IMR-90 (cell line): Measurements from ENCODE around the gene TERC. TPM values are rescaled to one million over a fixed set of nuclear protein-coding genes. Genes with fewer than 3 reads are reported as not detected.

Experiments
- ATAC-seq: fragments of 200-7000 bp; cut with Tn5 transposase; 2 replicates; pipeline ENCODE4 v1.9.1; 2020; ENCODE audit warnings: low read depth, mild to moderate bottlenecking, moderate library complexity
- BruUV-seq: library from RNA; stranded (reverse); fragments of 400-500 nt; replicated peaks from 2 replicates; lab custom pipeline; 2021; lab: Mats Ljungman, UMichigan
- CTCF ChIA-PET: fragments of 300-600 bp; formaldehyde crosslinking; extraction: SDS; loops from one replicate; lab custom pipeline; 2021; ENCODE audit warnings: antibody characterized with exemption; lab: Yijun Ruan, JAX
- POLR2A ChIA-PET: fragments of 300-600 bp; sonication (Branson Sonifier 250); formaldehyde crosslinking; loops from one replicate; lab custom pipeline; 2022; ENCODE audit warnings: antibody characterized with exemption; ENCODE audit not compliant: unreplicated experiment; lab: Charles Lee
- DNase-seq: peaks from one replicate; pipeline ENCODE4 v3.0.0; 2013
- H2AFZ ChIP-seq: replicated peaks from 2 replicates; pipeline ENCODE3; 2013; ENCODE audit warnings: low read length, mild to moderate bottlenecking; ENCODE audit not compliant: poor library complexity
- H2AK5ac ChIP-seq: 2 replicates; pipeline ENCODE4 v1.6.1; 2013; ENCODE audit warnings: low read depth, low read length, inconsistent platforms
- H2AK9ac ChIP-seq: replicated peaks from 2 replicates; pipeline ENCODE3; 2013; ENCODE audit warnings: mild to moderate bottlenecking, low read depth, low read length, moderate library complexity; ENCODE audit not compliant: poor library complexity
- H2BK120ac ChIP-seq: 2 replicates; pipeline ENCODE4 v1.6.1; 2013; ENCODE audit warnings: low read depth, low read length, inconsistent platforms
- H2BK15ac ChIP-seq: 3 replicates; pipeline ENCODE4 v1.6.1; 2013; ENCODE audit warnings: low read depth, low read length, inconsistent platforms
- H2BK20ac ChIP-seq: 2 replicates; pipeline ENCODE4 v1.6.1; 2013; ENCODE audit warnings: low read depth, mild to moderate bottlenecking, inconsistent platforms, low read length, moderate library complexity
- H2BK5ac ChIP-seq: 2 replicates; pipeline ENCODE4 v1.6.1; 2013; ENCODE audit warnings: mild to moderate bottlenecking, low read depth, low read length, inconsistent platforms; ENCODE audit not compliant: poor library complexity, severe bottlenecking
- H3K14ac ChIP-seq: replicated peaks from 2 replicates; pipeline ENCODE4 v1.6.1; 2013; ENCODE audit warnings: low read depth, low read length, inconsistent platforms
- H3K18ac ChIP-seq: 2 replicates; pipeline ENCODE4 v1.6.1; 2013; ENCODE audit warnings: low read depth, low read length, control low read depth
- H3K23ac ChIP-seq: 2 replicates; pipeline ENCODE4 v1.6.1; 2013; ENCODE audit warnings: low read depth, low read length, inconsistent platforms
- H3K27ac ChIP-seq: 2 replicates; pipeline ENCODE4 v1.5.1; 2013; ENCODE audit warnings: mild to moderate bottlenecking, control low read depth, low read length; ENCODE audit not compliant: insufficient read depth
- H3K27me3 ChIP-seq: 2 replicates; pipeline ENCODE4 v1.6.1; 2013; ENCODE audit warnings: low read length; ENCODE audit not compliant: control insufficient read depth, insufficient read depth
- H3K36me3 ChIP-seq: 2 replicates; pipeline ENCODE4 v1.6.1; 2013; ENCODE audit warnings: low read length, mixed read lengths; ENCODE audit not compliant: control insufficient read depth, insufficient read depth
- H3K4ac ChIP-seq: 2 replicates; pipeline ENCODE4 v1.6.1; 2013; ENCODE audit warnings: low read depth, low read length, inconsistent platforms
- H3K4me1 ChIP-seq: 2 replicates; pipeline ENCODE4 v1.6.1; 2013; ENCODE audit warnings: low read length, mixed read lengths; ENCODE audit not compliant: control insufficient read depth, insufficient read depth
- H3K4me2 ChIP-seq: 2 replicates; pipeline ENCODE4 v1.6.1; 2013; ENCODE audit warnings: low read depth, mild to moderate bottlenecking, control low read depth, low read length, moderate library complexity
- H3K4me3 ChIP-seq: 2 replicates; pipeline ENCODE4 v1.5.1; 2013; ENCODE audit warnings: low read depth, mild to moderate bottlenecking, control low read depth, low read length, moderate library complexity; ENCODE audit not compliant: insufficient read depth
- H3K56ac ChIP-seq: 2 replicates; pipeline ENCODE4 v1.6.1; 2013; ENCODE audit warnings: low read length, inconsistent platforms; ENCODE audit not compliant: insufficient read depth; ENCODE audit errors: extremely low read depth
- H3K79me1 ChIP-seq, 2 experiments: 2 replicates each; pipeline ENCODE4 v1.6.1; 2013; ENCODE audit warnings: low read length in 2 of 2, inconsistent platforms in 1 of 2, low read depth in 1 of 2
- H3K9ac ChIP-seq: 2 replicates; pipeline ENCODE4 v1.6.1; 2013; ENCODE audit warnings: low read depth, low read length, control low read depth
- H3K9me1 ChIP-seq: 2 replicates; pipeline ENCODE4 v1.6.1; 2013; ENCODE audit warnings: low read length, inconsistent platforms; ENCODE audit not compliant: insufficient read depth
- H3K9me3 ChIP-seq: 2 replicates; pipeline ENCODE4 v1.6.1; 2013; ENCODE audit warnings: low read length; ENCODE audit not compliant: control insufficient read depth, insufficient read depth
- H4K20me1 ChIP-seq: 2 replicates; pipeline ENCODE4 v1.6.1; 2013; ENCODE audit warnings: low read length, inconsistent platforms; ENCODE audit not compliant: insufficient read depth
- H4K5ac ChIP-seq: 2 replicates; pipeline ENCODE4 v1.6.1; 2013; ENCODE audit warnings: mild to moderate bottlenecking, low read depth, low read length, control low read depth
- H4K8ac ChIP-seq, 2 experiments: 2 replicates each; pipeline ENCODE4 v1.6.1; 2013; ENCODE audit warnings: low read depth in 2 of 2, low read length in 2 of 2, control low read depth in 1 of 2, inconsistent platforms in 1 of 2
- H4K91ac ChIP-seq: 2 replicates; pipeline ENCODE4 v1.6.1; 2013; ENCODE audit warnings: low read depth, low read length, inconsistent platforms; ENCODE audit not compliant: insufficient read depth
- FOS ChIP-seq: fragments of 150-350 bp; IDR thresholded peaks from 2 replicates; pipeline ENCODE4 v1.6.1; 2016; ENCODE audit warnings: low read depth, low read length
- MAFK ChIP-seq: IDR thresholded peaks from 2 replicates; pipeline ENCODE4 v1.6.1; 2012; ENCODE audit warnings: low read depth, low read length, improper control_type of control experiment
- MXI1 ChIP-seq: IDR thresholded peaks from 2 replicates; pipeline ENCODE4 v1.6.1; 2012; ENCODE audit warnings: low read depth, mild to moderate bottlenecking, low read length, moderate library complexity, borderline replicate concordance
- RCOR1 ChIP-seq: IDR thresholded peaks from 2 replicates; pipeline ENCODE4 v1.6.1; 2012; ENCODE audit warnings: mild to moderate bottlenecking, low read length, improper control_type of control experiment; ENCODE audit not compliant: insufficient replicate concordance
- SMC3 ChIP-seq: fragments of 150-350 bp; IDR thresholded peaks from 2 replicates; pipeline ENCODE4 v1.6.1; 2016; ENCODE audit warnings: low read depth, mild to moderate bottlenecking, antibody characterized with exemption, low read length, moderate library complexity
- WGBS, 2 experiments: methylation state at CpG; one replicate each; pipeline versions ENCODE4 v1.1.5 to v1.1.7; 2013; ENCODE audit warnings: missing lambda C conversion rate in 2 of 2; ENCODE audit not compliant: insufficient read length in 1 of 2; ENCODE audit errors: extremely low coverage in 2 of 2; 5-methylcytosine and 5-hydroxymethylcytosine counted together
- dilution Hi-C: fragments of 300-500 bp; cut with HindIII; formaldehyde crosslinking; loops from one replicate; pipeline ENCODE4 v1.14.3; 2018; ENCODE audit warnings: low sequenced_read_pairs; ENCODE audit not compliant: unreplicated experiment
- in situ Hi-C: fragments of 300-500 bp; cut with MboI; formaldehyde crosslinking; loops from 3 replicates; pipeline ENCODE4 v1.14.3; 2019; ENCODE audit warnings: low sequenced_read_pairs, inconsistent platforms, mixed read lengths
- intact Hi-C: fragments of 100-400 bp; cut with micrococcal nuclease; formaldehyde crosslinking; loops from 2 replicates; pipeline ENCODE4 v1.10.0; 2022
- polyA plus RNA-seq, 3 experiments: library from polyadenylated mRNA; depleted of rRNA; stranded (reverse); fragments of >200 nt; gene quantifications; 2 replicates each; pipeline ENCODE4 v1.2.3, GENCODE V29; 2012; ENCODE audit warnings: low replicate concordance in 1 of 3
- total RNA-seq: library from RNA; depleted of rRNA; stranded (reverse); fragments of >200 nt; gene quantifications from 2 replicates; pipeline ENCODE4 v1.2.3, GENCODE V29; 2012
- TF ChIP-seq, protein P1 (sequence below): conservative IDR thresholded peaks from 2 replicates; pipeline ENCODE4 v1.5.1; 2012; ENCODE audit warnings: mild to moderate bottlenecking, low read depth, low read length, improper control_type of control experiment

TERC gene
- total and polyA plus RNA-seq, 2 of the 4 experiments (the other 2 are of a cell fraction), result 57.0 TPM; not detected in 1

DNA sequence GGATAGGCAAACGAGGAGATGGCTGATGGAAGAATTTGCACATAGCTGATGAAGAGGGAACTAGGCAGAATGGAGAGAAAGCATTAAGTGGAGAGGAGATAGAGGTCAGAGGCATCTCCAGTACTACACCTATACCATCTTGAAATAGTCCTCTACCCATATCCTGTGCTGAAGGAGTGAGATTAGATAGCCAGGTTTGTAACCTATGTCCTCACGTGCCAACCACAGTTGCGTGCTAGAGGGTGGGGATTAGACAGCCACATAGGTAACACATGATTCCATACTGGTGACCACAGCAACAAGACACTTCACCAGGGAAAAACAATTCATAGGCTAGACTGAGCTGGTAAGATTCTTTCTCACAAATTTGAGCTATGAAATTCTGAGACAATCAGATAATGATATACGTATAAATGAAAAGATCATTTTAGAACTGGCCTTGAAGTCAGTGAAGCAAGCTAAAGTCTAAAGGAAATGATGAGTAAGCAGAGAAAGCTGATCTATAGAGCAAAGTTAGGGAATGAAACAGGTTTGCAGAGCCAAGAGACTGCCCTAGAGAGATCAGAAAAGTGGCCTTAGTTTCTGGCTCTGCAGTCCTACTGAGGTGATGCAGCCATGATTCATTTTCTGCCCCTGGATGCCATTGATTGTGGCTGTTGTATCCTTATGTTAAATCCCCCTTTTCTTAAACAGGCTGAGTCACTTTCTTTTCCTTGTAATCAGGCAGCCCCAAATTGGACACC, 26.0 kb upstream of the TERC start:
- H3K27ac ChIP-seq, result no peak overlapping the region
- H2BK5ac ChIP-seq, result no peak overlapping the region
- no peak overlapping the region for H2BK15ac ChIP-seq
- no TSS peak for BruUV-seq
- no peak overlapping the region for H3K23ac ChIP-seq
- no peak overlapping the region for H4K8ac ChIP-seq
- ChIA-PET CTCF (interaction anchor here (0.6 kb wide), 1 partner anchor 744 kb away, joined by 8 read pairs; no protein-coding TSS in a partner anchor), POLR2A (no interaction called here)
- no peaks in the 10 kb centered on the region for H3K27me3 ChIP-seq
- in situ Hi-C loops (no loop called here), dilution Hi-C loops (no loop called here), intact Hi-C loops (loop anchor here (5.0 kb wide), 1 partner anchor 201 kb away; no protein-coding TSS in a partner anchor)
- H2AFZ ChIP-seq, result no peak overlapping the region
- no peaks in the 10 kb centered on the region for H3K9me3 ChIP-seq
- no peak overlapping the region for H2BK120ac ChIP-seq
- H2BK20ac ChIP-seq, result no peak overlapping the region
- H3K79me1 ChIP-seq, result 0 out of 4 replicates have a peak, but pooled peaks cover 0 to 3% of the 10 kb centered on the region in 2 experiments
- H3K14ac ChIP-seq, result no peak overlapping the region
- TF ChIP-seq SMC3 (no peak), MXI1 (no peak), RCOR1 (no peak), MAFK (peak; percentile 33; the same call in 1 of the 2 replicates), FOS (no peak)
- TF ChIP-seq, protein P1, sequence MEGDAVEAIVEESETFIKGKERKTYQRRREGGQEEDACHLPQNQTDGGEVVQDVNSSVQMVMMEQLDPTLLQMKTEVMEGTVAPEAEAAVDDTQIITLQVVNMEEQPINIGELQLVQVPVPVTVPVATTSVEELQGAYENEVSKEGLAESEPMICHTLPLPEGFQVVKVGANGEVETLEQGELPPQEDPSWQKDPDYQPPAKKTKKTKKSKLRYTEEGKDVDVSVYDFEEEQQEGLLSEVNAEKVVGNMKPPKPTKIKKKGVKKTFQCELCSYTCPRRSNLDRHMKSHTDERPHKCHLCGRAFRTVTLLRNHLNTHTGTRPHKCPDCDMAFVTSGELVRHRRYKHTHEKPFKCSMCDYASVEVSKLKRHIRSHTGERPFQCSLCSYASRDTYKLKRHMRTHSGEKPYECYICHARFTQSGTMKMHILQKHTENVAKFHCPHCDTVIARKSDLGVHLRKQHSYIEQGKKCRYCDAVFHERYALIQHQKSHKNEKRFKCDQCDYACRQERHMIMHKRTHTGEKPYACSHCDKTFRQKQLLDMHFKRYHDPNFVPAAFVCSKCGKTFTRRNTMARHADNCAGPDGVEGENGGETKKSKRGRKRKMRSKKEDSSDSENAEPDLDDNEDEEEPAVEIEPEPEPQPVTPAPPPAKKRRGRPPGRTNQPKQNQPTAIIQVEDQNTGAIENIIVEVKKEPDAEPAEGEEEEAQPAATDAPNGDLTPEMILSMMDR, result no peak
- H2AK9ac ChIP-seq, result no peak overlapping the region
- H3K9me1 ChIP-seq, result 0 out of 2 replicates have a peak, but pooled peaks cover 4% of the 10 kb centered on the region
- no CpG with 5 or more reads among the region's 4 CpGs for WGBS, 2 experiments
- no peak overlapping the region for H3K4ac ChIP-seq
- DNase-seq (peak; percentile 55), ATAC-seq (peak; percentile 35; the same call in 1 of the 2 replicates)
- no peaks in the 10 kb centered on the region for H4K20me1 ChIP-seq
- no peak overlapping the region for H2AK5ac ChIP-seq
- H3K18ac ChIP-seq, result no peak overlapping the region
- no peak overlapping the region for H3K9ac ChIP-seq
- no peak overlapping the region for H3K56ac ChIP-seq
- H3K4me2 ChIP-seq, result no peak overlapping the region
- no peak overlapping the region for H4K5ac ChIP-seq
- H3K4me1 ChIP-seq, result peaks cover 4% of the 10 kb centered on the region
- peaks cover 9% of the 10 kb centered on the region for H3K36me3 ChIP-seq
- H3K4me3 ChIP-seq, result no peak overlapping the region
- no peak overlapping the region for H4K91ac ChIP-seq
